Nephron (organoid): ENCODE results near the gene DMBT1.

Experiments
- H3K27ac Mint-ChIP-seq, 3 experiments: 2 replicates each; pipeline ENCODE4 v1.8.0; 2020; ENCODE audit warnings: mixed read lengths in 3 of 3, mild to moderate bottlenecking in 2 of 3, moderate library complexity in 1 of 3
- H3K27me3 Mint-ChIP-seq: 2 replicates; pipeline ENCODE4 v1.8.0; 2021; ENCODE audit warnings: low read depth, mild to moderate bottlenecking, moderate library complexity, mixed read lengths
- H3K36me3 Mint-ChIP-seq: 2 replicates; pipeline ENCODE4 v1.8.0; 2020; ENCODE audit warnings: low read depth, mixed read lengths
- H3K4me1 Mint-ChIP-seq: 2 replicates; pipeline ENCODE4 v1.8.0; 2020; ENCODE audit warnings: mixed read lengths
- H3K4me3 Mint-ChIP-seq, 3 experiments: 2 replicates each; pipeline ENCODE4 v1.8.0; 2020; ENCODE audit warnings: mild to moderate bottlenecking in 3 of 3, mixed read lengths in 3 of 3, moderate library complexity in 2 of 3
- H3K9me3 Mint-ChIP-seq: 2 replicates; pipeline ENCODE4 v1.8.0; 2020; ENCODE audit warnings: mixed read lengths
- CTCF ChIP-seq, 3 experiments: fragments of 200-600 bp; sonication (generic); IDR thresholded peaks; one replicate each; pipeline ENCODE4 v1.5.0; 2021; ENCODE audit warnings: antibody characterized with exemption in 3 of 3; ENCODE audit not compliant: unreplicated experiment in 3 of 3

DMBT1 gene

GRCh38 chr10:122682522-122682921 is 122.0 kb downstream of the DMBT1 start:
- Mint-ChIP-seq H3K36me3 (no peaks in the 10 kb centered on the region), H3K27me3 (peaks cover 26% of the 10 kb centered on the region), H3K27ac (no peak overlapping the region), H3K9me3 (peaks cover 10% of the 10 kb centered on the region), H3K4me3 (no peak overlapping the region), H3K4me1 (no peaks in the 10 kb centered on the region)
- TF ChIP-seq CTCF (IDR thresholded peaks at IDR 0.05; ENCODE audit: unreplicated experiment in 3 of 3): no peak

- H3K4me1 Mint-ChIP-seq: no peaks in the 10 kb centered on the region
- H3K27me3 Mint-ChIP-seq: peaks cover 28% of the 10 kb centered on the region
- no peak overlapping the region for H3K27ac Mint-ChIP-seq
Observed at GRCh38 chr10:122688293-122688989, 127.9 kb downstream of the DMBT1 start.

GRCh38 chr10:122689146-122689820 is 128.7 kb downstream of the DMBT1 start:
- Mint-ChIP-seq H3K27me3 (peaks cover 25% of the 10 kb centered on the region), H3K27ac (no peak overlapping the region), H3K4me3 (no peak overlapping the region), H3K9me3 (peaks cover 10% of the 10 kb centered on the region), H3K4me1 (no peaks in the 10 kb centered on the region), H3K36me3 (no peaks in the 10 kb centered on the region)
- TF ChIP-seq CTCF (IDR thresholded peaks at IDR 0.05; ENCODE audit: unreplicated experiment in 3 of 3): no peak

More at GRCh38 chr10:122688293-122688989, 127.9 kb downstream of the DMBT1 start:
- no peak for TF ChIP-seq CTCF (IDR thresholded peaks at IDR 0.05; ENCODE audit: unreplicated experiment in 3 of 3)
- Mint-ChIP-seq H3K36me3 (no peaks in the 10 kb centered on the region), H3K9me3 (peaks cover 10% of the 10 kb centered on the region), H3K4me3 (no peak overlapping the region)

- peaks cover 13% of the 10 kb centered on the region for H3K27me3 Mint-ChIP-seq
- H3K27ac Mint-ChIP-seq: no peak overlapping the region
- H3K9me3 Mint-ChIP-seq: no peaks in the 10 kb centered on the region
- no peak overlapping the region for H3K4me3 Mint-ChIP-seq
- no peak for TF ChIP-seq CTCF (IDR thresholded peaks at IDR 0.05; ENCODE audit: unreplicated experiment in 3 of 3)
- H3K4me1 Mint-ChIP-seq: no peaks in the 10 kb centered on the region
- no peaks in the 10 kb centered on the region for H3K36me3 Mint-ChIP-seq
Observed at GRCh38 chr10:122692744-122693143, 132.2 kb downstream of the DMBT1 start.
